PC-3 (cell line): ENCODE measurements around the gene STAG1.

Experiments used
- CTCF ChIP-seq: fragments of 300-600 bp; sonication (generic); conservative IDR thresholded peaks from 2 replicates; pipeline ENCODE4 v1.5.1; 2017; ENCODE audit warnings: antibody characterized with exemption, low read depth, mild to moderate bottlenecking, low read length
- EZH2 ChIP-seq: fragments of 300-600 bp; sonication (generic); IDR thresholded peaks from one replicate; pipeline ENCODE4 v1.6.1; 2017; ENCODE audit warnings: antibody characterized with exemption, mild to moderate bottlenecking, low read length; ENCODE audit not compliant: unreplicated experiment
- EZH2phosphoT487 ChIP-seq: fragments of 300-600 bp; sonication (generic); IDR thresholded peaks from 2 replicates; pipeline ENCODE4 v1.6.1; 2018; ENCODE audit warnings: mild to moderate bottlenecking, antibody characterized with exemption, low read length, borderline replicate concordance

DNA sequence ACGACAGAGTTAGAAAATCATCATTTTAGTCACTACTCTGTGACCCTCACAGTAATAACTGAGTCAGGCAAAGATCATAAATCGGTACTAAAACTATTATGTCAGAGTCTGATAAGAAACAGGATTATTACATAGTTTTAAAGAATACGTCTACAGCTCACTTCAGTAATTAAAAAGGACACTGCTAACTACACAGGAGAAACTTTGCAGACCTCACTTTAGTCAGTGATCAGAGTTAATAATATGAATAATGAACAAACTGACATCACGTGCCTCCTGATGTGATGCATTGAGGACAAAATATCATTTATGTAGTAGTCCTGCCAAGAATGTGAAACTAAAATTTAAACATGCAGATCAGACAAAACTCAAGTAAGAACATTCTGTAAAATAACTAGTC, 339.9 kb downstream of the STAG1 start:
- TF ChIP-seq CTCF (no peak), EZH2phosphoT487 (no peak), EZH2 (no peak)
